GM12892 (cell line): ENCODE measurements around the gene ZMYND8.
"Not testable (repeated sequence)": the region's sequence is repeated elsewhere in the genome, so short reads cannot be mapped to it uniquely, and the experiment has no call there.

Source experiments
- DNase-seq: peaks from one replicate; pipeline ENCODE4 v3.0.0; 2011; ENCODE audit not compliant: insufficient read length
- FAIRE-seq: peaks from 2 replicates; lab custom pipeline; 2011; peaks lifted over from hg19 to GRCh38; lab: Jason Lieb, UNC
- POLR2A ChIP-seq: IDR thresholded peaks from 2 replicates; pipeline ENCODE4 v1.6.1; 2011; ENCODE audit warnings: low read depth, low read length, control low read depth
- POLR2AphosphoS5 ChIP-seq: IDR thresholded peaks from 2 replicates; pipeline ENCODE4 v1.6.1; 2011; ENCODE audit warnings: low read depth, low read length, control low read depth
- TAF1 ChIP-seq: IDR thresholded peaks from 2 replicates; pipeline ENCODE4 v1.6.1; 2011; ENCODE audit warnings: low read depth, mild to moderate bottlenecking, control low read depth, low read length, borderline replicate concordance

ZMYND8 gene

GRCh38 chr20:47295921-47296426 is 60.5 kb downstream of the ZMYND8 start:
- DNase-seq: no peak
- FAIRE-seq: no peak
- TF ChIP-seq POLR2AphosphoS5: no peak
- TF ChIP-seq TAF1: no peak
- TF ChIP-seq POLR2A: no peak

- DNase-seq (no peak), FAIRE-seq (no peak)
- no peak for TF ChIP-seq POLR2A
- no peak for TF ChIP-seq TAF1
Observed at GRCh38 chr20:47295129-47295813, 61.2 kb downstream of the ZMYND8 start.

GRCh38 chr20:47293631-47294030 is 62.9 kb downstream of the ZMYND8 start:
- FAIRE-seq (no peak), DNase-seq (no peak)
- TF ChIP-seq POLR2A: no peak
- no peak for TF ChIP-seq TAF1
- no peak for TF ChIP-seq POLR2AphosphoS5

- no peak for DNase-seq
- TF ChIP-seq TAF1 (no peak), POLR2A (no peak), POLR2AphosphoS5 (no peak)
- no peak for FAIRE-seq
Observed at GRCh38 chr20:47292581-47292980, 63.9 kb downstream of the ZMYND8 start.

- FAIRE-seq (no peak), DNase-seq (no peak)
- no peak for TF ChIP-seq POLR2A
- no peak for TF ChIP-seq POLR2AphosphoS5
- no peak for TF ChIP-seq TAF1
Observed at GRCh38 chr20:47290666-47291430, 65.7 kb downstream of the ZMYND8 start.

- DNase-seq: no peak
- TF ChIP-seq TAF1 (no peak), POLR2A (no peak), POLR2AphosphoS5 (no peak)
- FAIRE-seq: peak; percentile 14
Observed at GRCh38 chr20:47290008-47290407, 66.5 kb downstream of the ZMYND8 start.

GRCh38 chr20:47289096-47289495 is 67.4 kb downstream of the ZMYND8 start:
- DNase-seq (no peak), FAIRE-seq (no peak)
- TF ChIP-seq POLR2AphosphoS5 (no peak), TAF1 (no peak), POLR2A (no peak)

GRCh38 chr20:47288530-47288929 is 68.0 kb downstream of the ZMYND8 start:
- not testable (repeated sequence) for DNase-seq, FAIRE-seq

- DNase-seq (no peak), FAIRE-seq (no peak)
- TF ChIP-seq POLR2AphosphoS5 (no peak), TAF1 (no peak), POLR2A (no peak)
Observed at GRCh38 chr20:47287609-47288144, 68.8 kb downstream of the ZMYND8 start.

- TF ChIP-seq POLR2AphosphoS5 (no peak), POLR2A (no peak), TAF1 (no peak)
- no peak for DNase-seq
- no peak for FAIRE-seq
Observed at GRCh38 chr20:47286681-47287080, 69.8 kb downstream of the ZMYND8 start.

- DNase-seq (no peak), FAIRE-seq (no peak)
- TF ChIP-seq POLR2A: no peak
- no peak for TF ChIP-seq TAF1
- no peak for TF ChIP-seq POLR2AphosphoS5
Observed at GRCh38 chr20:47285189-47285588, 71.3 kb downstream of the ZMYND8 start.
